AG09319 (cell line): ENCODE measurements around the gene MATCAP1.

Source experiments
- DNase-seq: peaks from one replicate; pipeline ENCODE4 v3.0.0-alpha.2; 2010; ENCODE audit warnings: low read depth; ENCODE audit errors: extremely low read depth
- CTCF ChIP-seq: IDR thresholded peaks from 2 replicates; pipeline ENCODE4 v1.5.1; 2011; ENCODE audit warnings: low read depth, mild to moderate bottlenecking, inconsistent platforms, low read length, moderate library complexity

The MATCAP1 gene

DNA sequence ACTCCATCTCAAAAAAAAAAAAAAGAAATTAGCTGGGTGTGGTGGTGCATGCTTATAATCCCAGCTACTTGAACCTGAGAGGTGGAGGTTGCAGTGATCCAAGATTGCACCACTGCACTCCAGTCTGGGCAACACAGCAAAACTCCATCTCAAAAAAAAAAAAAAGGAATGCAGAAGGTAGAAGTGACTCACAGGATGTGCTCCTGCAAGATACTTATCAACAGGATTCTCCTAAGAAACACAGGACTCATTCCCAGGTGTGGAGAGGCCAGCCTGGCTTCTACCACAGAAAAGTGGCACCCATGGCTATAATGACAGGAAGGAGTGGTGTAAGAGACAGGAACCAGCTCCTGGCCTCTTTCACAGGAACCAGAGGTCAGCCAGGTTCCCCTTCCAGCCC, 29.0 kb upstream of the MATCAP1 start:
- no peak for TF ChIP-seq CTCF
- DNase-seq: no peak

DNA sequence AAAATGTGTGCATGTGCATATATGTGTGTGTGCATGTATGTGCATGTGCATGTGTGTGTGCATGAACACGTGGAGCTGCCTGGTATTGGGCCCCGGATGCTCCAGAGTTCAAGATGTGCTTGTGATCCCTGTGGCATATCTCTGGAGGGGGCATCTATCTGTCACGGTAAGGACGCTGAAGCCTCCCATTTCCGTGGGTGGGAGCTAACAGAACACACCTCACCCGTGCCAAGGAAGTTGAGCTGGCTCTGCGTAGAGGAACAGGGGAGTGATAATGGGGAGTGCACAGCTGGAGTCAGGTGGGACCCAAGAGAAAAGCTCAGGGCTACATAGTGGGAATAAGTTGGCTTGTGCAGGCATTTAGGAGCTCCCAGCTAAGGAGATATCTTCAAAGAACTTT, 27.9 kb upstream of the MATCAP1 start:
- DNase-seq: no peak
- no peak for TF ChIP-seq CTCF

GRCh38 chr16:67210069-67210937, 26.5 kb upstream of the MATCAP1 start:
- no peak for DNase-seq
- TF ChIP-seq CTCF: no peak

DNA sequence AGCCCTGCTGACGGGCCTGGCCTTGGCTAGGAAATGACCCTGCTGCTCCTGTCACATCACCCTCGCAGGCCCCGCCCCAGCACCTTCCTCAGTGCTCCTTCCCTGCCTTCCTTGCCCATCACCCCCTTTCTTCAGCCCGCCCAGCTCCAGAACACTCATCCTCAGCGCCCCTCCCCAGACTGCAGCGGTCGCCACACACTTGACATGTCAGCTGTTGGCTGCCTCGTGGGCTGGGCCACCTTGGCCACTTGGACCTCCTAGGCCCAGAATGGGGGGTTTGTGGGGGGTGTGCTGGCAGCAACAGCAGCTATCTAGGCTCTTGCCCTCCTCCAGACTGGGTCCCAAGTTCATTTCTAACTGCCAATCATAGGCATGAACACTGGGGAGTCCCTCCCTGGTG, 25.8 kb upstream of the MATCAP1 start:
- no peak for TF ChIP-seq CTCF
- no peak for DNase-seq

DNA sequence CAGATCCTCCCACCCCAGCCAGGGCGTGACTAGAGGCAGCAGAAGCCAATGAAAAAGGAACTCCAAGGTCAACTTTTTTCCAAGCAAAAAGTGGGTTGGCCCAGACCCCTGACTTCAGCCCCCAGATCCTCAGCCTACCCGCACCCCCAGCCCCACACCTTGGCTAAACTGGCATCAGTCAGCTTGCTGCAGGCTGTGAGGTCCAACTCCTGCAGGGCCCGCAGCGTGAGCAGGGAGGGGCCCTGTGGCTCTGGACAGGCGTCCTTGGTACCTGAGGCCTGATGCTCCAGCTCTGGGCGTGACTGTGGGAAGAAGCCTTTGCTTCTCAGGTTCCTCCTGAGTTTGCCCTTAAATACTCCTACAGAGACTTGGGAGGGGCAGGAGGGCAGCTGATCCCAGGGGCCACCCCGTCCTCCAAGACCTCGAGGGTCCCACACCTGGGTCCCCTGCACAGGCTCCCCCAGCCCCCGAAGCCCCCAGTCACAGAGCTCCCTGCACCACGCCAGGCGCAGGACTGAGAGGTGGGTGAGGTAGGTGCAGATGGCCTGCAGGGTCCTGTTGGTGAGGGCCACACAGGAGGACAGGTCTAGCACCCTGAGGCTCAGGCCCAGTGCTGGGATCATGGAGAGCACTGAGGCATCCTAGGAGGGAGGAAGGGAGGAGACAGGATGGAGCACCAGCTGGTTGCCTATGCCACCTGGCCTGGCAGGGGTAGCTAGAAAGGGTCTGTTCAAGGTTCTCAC, 24.6 kb upstream of the MATCAP1 start:
- no peak for TF ChIP-seq CTCF
- DNase-seq: no peak

- no peak for TF ChIP-seq CTCF
- no peak for DNase-seq
Measured at GRCh38 chr16:67207249-67208091, 23.7 kb upstream of the MATCAP1 start.

GRCh38 chr16:67206838-67207248, 23.1 kb upstream of the MATCAP1 start:
- TF ChIP-seq CTCF: no peak
- DNase-seq: no peak
